Effector CD8-positive, alpha-beta T cell (primary cell): ENCODE data around the gene ACSS1.

ENCODE experiments used
- DNase-seq: peaks from one replicate; lab custom pipeline; 2025; lab: John Stamatoyannopoulos, UW

The ACSS1 gene

GRCh38 chr20:25030649-25031207 is 27.2 kb downstream of the ACSS1 start:
- no peak for DNase-seq

- DNase-seq: no peak
Observed at GRCh38 chr20:25030007-25030648, 27.8 kb downstream of the ACSS1 start.

- DNase-seq: no peak
Observed at GRCh38 chr20:25025986-25026605, 31.8 kb downstream of the ACSS1 start.

GRCh38 chr20:25025091-25025861 is 32.7 kb downstream of the ACSS1 start:
- DNase-seq: no peak

GRCh38 chr20:25024171-25024570 is 33.8 kb downstream of the ACSS1 start:
- no peak for DNase-seq

GRCh38 chr20:25023356-25023755 is 34.6 kb downstream of the ACSS1 start:
- DNase-seq: no peak

GRCh38 chr20:25022680-25023079 is 35.3 kb downstream of the ACSS1 start:
- DNase-seq: no peak

- no peak for DNase-seq
Observed at GRCh38 chr20:25021336-25021735, 36.6 kb downstream of the ACSS1 start.

GRCh38 chr20:25020901-25021301 is 37.0 kb downstream of the ACSS1 start:
- DNase-seq: no peak

- DNase-seq: no peak
Observed at GRCh38 chr20:25020345-25020744, 37.6 kb downstream of the ACSS1 start.

GRCh38 chr20:25019381-25020155 is 38.4 kb downstream of the ACSS1 start:
- no peak for DNase-seq

GRCh38 chr20:25018841-25019240 is 39.1 kb downstream of the ACSS1 start:
- DNase-seq: no peak

- no peak for DNase-seq
Observed at GRCh38 chr20:25018425-25018824, 39.5 kb downstream of the ACSS1 start.

- no peak for DNase-seq
Observed at GRCh38 chr20:25017257-25017803, 40.6 kb downstream of the ACSS1 start.

- no peak for DNase-seq
Observed at GRCh38 chr20:25016471-25016870, 41.5 kb downstream of the ACSS1 start.

GRCh38 chr20:25015986-25016385 is 42.0 kb downstream of the ACSS1 start:
- DNase-seq: no peak

GRCh38 chr20:25014816-25015215 is 43.1 kb downstream of the ACSS1 start:
- DNase-seq: no peak

- no peak for DNase-seq
Observed at GRCh38 chr20:25013478-25014380, 44.2 kb downstream of the ACSS1 start.

GRCh38 chr20:25012616-25013189 is 45.2 kb downstream of the ACSS1 start:
- no peak for DNase-seq

- DNase-seq: no peak
Observed at GRCh38 chr20:25011831-25012241, 46.1 kb downstream of the ACSS1 start.
